ENCODE results near the gene KREMEN2.
"Not testable (repeated sequence)": the region's sequence is repeated elsewhere in the genome, so short reads cannot be mapped to it uniquely, and the experiment has no call there.

The KREMEN2 gene

GRCh38 chr16:2963723-2964474 is at the start of gene KREMEN2:
Gene KREMEN2 (plus strand): TSS chr16:2964275. CDS start chr16:2964521, 246 bp downstream.
- in situ Hi-C loops (cut with MboI; ENCODE audit: low sequenced_read_pairs): no loop called here

GRCh38 chr16:2915196-2915929 is 48.7 kb upstream of the KREMEN2 start:
- in situ Hi-C loops (cut with MboI; ENCODE audit: low sequenced_read_pairs): no loop called here

GRCh38 chr16:2919511-2920255 is 44.4 kb upstream of the KREMEN2 start:
- in situ Hi-C loops (cut with MboI; ENCODE audit: low sequenced_read_pairs): no loop called here

DNA sequence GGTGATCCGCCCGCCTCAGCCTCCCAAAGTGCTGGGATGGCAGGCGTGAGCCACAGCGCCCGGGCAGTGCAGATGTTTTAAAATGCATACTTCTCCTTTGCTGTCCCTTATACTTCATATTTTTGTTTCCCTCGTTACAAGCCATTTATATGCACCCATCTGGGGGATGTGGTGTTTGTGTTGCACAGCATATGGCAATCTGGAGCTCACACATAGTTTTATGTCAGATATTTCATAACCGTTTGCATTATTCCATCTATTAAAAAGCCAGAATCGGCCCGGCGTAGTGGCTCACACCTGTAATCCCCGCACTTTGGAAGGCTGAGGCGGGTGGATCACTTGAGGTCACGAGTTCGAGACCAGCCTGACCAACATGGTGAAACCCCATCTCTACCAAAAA is 40.6 kb upstream of the KREMEN2 start:
- in situ Hi-C loops (cut with MboI; ENCODE audit: low sequenced_read_pairs): no loop called here

DNA sequence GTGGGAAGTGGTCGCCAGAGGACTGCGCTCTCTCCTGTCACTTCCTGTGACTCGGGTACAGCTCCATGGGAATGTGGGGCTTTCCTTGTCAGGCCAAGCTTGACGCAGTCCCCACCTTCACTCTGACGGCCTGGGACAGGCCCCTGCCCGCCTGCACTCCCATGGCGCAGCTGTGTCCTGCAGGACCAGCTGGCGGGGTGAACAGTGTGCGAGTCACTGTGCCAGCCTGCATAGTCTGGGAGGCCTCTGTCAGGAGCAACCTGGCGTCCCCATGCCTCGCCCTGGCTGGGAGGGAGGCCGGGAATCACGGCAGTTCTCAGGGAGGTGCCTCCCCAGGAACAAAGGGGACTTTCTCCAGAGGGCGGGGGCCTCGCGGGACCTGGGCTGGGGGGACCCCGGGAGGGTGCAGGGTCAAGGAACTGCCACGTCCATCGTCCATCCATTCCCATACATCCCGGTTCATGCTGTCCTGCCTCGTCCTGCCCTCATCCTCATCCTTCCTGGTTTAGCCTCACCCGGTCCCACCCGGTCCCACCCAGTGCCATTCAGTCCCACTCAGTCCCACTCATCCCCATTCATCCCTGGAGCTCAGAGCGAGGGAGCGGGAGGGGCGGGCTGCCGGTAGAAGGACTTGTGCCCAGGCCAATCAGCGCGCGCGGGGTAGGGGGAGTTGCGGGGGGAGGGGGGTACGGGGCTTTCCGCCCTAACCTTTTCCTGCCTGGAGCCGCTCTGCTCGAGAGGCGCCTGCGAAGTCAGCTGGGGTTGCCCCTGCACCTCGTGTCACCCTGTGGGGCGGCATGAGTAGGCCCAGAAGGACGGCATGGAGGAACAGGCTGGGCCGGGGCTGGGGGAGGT is 38.9 kb upstream of the KREMEN2 start:
- in situ Hi-C loops (cut with MboI; ENCODE audit: low sequenced_read_pairs): no loop called here

GRCh38 chr16:2925951-2926649 is 38.0 kb upstream of the KREMEN2 start:
- in situ Hi-C loops (cut with MboI; ENCODE audit: low sequenced_read_pairs): no loop called here

DNA sequence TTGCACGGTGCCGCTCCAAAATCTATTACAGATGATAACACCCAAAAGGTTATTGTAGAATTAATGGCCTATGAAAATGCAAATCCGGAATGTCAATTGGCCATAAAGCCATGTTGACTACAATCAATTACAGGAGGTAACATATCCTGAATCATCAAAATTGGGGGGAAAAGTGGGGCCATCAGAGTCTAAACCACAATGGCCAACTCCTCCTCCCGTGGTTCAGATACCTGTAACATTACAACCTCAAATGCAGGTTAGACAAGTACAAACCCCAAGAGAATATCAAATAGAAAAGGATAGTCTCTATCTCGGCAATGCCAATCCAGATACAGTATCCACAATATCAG is 37.5 kb upstream of the KREMEN2 start:
- in situ Hi-C loops (cut with MboI; ENCODE audit: low sequenced_read_pairs): no loop called here

DNA sequence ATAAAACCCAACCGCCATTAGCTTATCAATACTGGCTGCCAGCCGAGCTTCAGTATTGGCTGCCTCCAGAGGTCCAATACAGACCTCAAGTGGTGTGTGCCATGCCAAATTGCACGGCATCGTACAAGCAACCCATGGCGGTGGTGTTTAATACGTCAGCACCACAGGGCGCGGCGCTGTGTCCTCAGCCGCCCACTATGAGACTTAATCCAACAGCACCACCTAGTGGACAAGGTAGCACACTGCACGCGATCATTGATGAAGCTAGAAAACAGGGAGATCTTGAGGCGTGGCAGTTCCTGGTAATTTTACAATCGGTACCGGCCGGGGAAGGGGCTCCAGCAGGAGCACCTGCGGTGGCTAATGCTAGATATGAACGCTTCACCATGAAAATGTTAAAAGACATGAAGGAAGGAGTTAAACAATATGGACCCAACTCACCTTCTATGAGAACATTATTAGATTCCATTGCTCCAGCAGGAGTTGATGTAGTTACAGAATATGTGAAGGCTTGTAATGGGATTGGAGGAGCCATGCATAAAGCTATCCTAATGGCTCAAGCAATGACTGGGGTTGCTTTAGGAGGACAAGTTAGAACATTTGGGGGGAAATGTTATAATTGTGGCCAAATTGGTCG is 36.9 kb upstream of the KREMEN2 start:
- in situ Hi-C loops (cut with MboI; ENCODE audit: low sequenced_read_pairs): no loop called here

- in situ Hi-C loops (cut with MboI; ENCODE audit: low sequenced_read_pairs): not testable (repeated sequence)
Measured at GRCh38 chr16:2928151-2928550, 35.9 kb upstream of the KREMEN2 start.

DNA sequence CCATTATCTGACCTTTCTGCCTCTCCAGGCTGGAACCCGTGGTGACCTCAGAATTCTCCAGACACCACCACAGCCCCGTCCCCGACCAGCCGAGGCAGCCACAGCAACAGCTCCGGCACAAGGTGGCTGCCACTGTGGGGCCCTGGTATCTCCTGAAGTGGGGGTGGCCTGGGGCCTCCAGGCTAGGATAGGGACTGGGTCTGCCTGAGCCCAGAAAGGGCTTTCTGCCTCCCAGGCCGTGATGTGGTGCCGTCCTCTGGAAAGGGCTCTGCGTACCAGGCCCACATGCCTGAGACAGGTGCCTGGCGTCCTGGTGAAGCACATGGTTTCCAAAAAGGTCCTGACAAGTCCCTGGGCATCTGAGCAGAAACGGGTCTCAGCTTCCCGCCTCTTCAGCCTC is 35.3 kb upstream of the KREMEN2 start:
- in situ Hi-C loops (cut with MboI; ENCODE audit: low sequenced_read_pairs): no loop called here

- in situ Hi-C loops (cut with MboI; ENCODE audit: low sequenced_read_pairs): no loop called here
Measured at GRCh38 chr16:2929693-2930092, 34.4 kb upstream of the KREMEN2 start.

GRCh38 chr16:2930236-2930635 is 33.8 kb upstream of the KREMEN2 start:
- in situ Hi-C loops (cut with MboI; ENCODE audit: low sequenced_read_pairs): no loop called here

- in situ Hi-C loops (cut with MboI; ENCODE audit: low sequenced_read_pairs): not testable (repeated sequence)
Measured at GRCh38 chr16:2931231-2931914, 32.7 kb upstream of the KREMEN2 start.

- in situ Hi-C loops (cut with MboI; ENCODE audit: low sequenced_read_pairs): no loop called here
Measured at GRCh38 chr16:2933136-2933535, 30.9 kb upstream of the KREMEN2 start.

GRCh38 chr16:2933701-2934100 is 30.4 kb upstream of the KREMEN2 start:
- in situ Hi-C loops (cut with MboI; ENCODE audit: low sequenced_read_pairs): no loop called here

DNA sequence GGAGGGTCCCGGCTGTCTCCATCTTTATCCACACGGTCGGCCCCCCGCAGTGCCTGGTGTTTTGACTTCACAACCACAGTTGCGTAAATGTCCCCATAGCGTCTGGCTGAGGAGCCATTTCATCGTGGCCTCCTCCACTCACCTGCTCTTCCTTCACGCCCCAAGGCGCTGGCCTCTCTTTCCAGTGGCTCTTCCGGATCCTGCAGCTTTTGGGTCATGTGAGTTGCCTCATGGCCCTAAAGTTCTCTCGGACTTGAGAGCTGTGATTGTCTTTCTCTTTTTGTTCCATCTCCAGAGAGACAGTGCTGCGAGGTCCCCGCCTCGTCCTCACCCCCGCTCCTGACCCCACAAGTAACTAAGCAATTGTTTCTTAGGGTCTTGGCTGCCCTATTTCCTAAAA is 29.6 kb upstream of the KREMEN2 start:
- in situ Hi-C loops (cut with MboI; ENCODE audit: low sequenced_read_pairs): no loop called here

DNA sequence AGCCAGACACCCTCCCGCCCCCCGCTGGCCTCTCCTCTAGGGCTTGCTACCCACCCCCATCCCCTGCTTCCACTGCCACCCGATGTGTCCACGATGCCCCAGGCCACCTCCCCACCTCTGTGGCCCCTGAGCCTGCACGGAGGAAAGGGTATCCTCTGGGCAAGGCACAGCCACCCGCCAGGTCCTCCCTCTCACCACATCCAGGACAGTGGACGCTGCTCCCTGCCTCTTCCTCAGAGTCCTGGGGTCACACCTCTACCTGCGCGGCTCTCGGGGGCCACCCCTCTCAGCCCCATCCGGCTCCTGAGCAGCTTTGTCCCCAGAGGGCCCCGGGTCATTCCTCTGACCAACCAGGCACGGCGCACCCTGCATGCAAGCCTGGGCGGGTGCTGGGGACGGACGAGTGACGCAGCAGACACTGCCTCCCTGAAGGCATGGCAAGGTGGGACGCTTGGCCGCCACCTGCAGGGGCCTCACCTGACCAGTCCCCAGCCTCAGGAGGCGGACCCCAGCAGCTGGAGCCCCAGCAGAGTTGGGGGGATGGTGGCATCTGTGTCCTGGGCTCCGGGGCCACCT is 27.6 kb upstream of the KREMEN2 start:
- in situ Hi-C loops (cut with MboI; ENCODE audit: low sequenced_read_pairs): no loop called here

DNA sequence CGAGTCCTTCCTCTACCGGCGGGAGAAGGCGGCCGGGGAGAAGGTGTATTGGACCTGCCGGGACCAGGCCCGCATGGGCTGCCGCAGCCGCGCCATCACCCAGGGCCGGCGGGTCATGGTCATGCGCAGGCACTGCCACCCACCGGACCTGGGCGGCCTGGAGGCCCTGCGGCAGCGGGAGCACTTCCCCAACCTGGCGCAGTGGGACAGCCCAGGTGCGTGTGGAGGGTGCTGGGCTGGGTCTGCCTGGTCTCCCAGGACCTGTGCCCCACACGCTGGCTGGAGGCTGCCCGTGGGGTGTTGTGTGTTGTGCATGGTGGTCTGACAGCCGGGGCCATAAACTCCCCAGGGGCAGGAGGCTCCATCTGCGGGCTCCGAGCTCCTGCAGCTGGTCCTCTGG is 26.9 kb upstream of the KREMEN2 start:
- in situ Hi-C loops (cut with MboI; ENCODE audit: low sequenced_read_pairs): no loop called here

DNA sequence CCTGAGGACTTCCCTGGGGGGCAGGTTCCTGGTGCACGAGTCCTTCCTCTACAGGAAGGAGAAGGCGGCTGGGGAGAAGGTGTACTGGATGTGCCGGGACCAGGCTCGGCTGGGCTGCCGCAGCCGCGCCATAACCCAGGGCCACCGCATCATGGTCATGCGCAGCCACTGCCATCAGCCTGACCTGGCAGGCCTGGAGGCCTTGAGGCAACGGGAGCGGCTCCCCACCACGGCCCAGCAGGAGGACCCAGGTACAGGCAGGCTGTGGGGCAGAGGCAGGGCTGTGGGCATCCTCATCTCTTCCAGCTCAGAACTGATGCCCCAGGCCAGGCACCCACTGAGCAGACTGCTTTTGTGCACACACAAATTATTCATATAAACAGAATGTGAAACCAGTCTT is 25.9 kb upstream of the KREMEN2 start:
- in situ Hi-C loops (cut with MboI; ENCODE audit: low sequenced_read_pairs): no loop called here
